IMR-90 (cell line): ENCODE results near the gene MS4A10. TPM values are rescaled to one million over a fixed set of nuclear protein-coding genes. Genes with fewer than 3 reads are reported as not detected.

Experiments used
- ATAC-seq: fragments of 200-7000 bp; cut with Tn5 transposase; 2 replicates; pipeline ENCODE4 v1.9.1; 2020; ENCODE audit warnings: low read depth, mild to moderate bottlenecking, moderate library complexity
- BruUV-seq: library from RNA; stranded (reverse); fragments of 400-500 nt; replicated peaks from 2 replicates; lab custom pipeline; 2021; lab: Mats Ljungman, UMichigan
- CTCF ChIA-PET: fragments of 300-600 bp; formaldehyde crosslinking; extraction: SDS; loops from one replicate; lab custom pipeline; 2021; ENCODE audit warnings: antibody characterized with exemption; lab: Yijun Ruan, JAX
- POLR2A ChIA-PET: fragments of 300-600 bp; sonication (Branson Sonifier 250); formaldehyde crosslinking; loops from one replicate; lab custom pipeline; 2022; ENCODE audit warnings: antibody characterized with exemption; ENCODE audit not compliant: unreplicated experiment; lab: Charles Lee
- DNase-seq: peaks from one replicate; pipeline ENCODE4 v3.0.0; 2013
- H2AFZ ChIP-seq: replicated peaks from 2 replicates; pipeline ENCODE3; 2013; ENCODE audit warnings: low read length, mild to moderate bottlenecking; ENCODE audit not compliant: poor library complexity
- H2AK5ac ChIP-seq: 2 replicates; pipeline ENCODE4 v1.6.1; 2013; ENCODE audit warnings: low read depth, low read length, inconsistent platforms
- H2AK9ac ChIP-seq: replicated peaks from 2 replicates; pipeline ENCODE3; 2013; ENCODE audit warnings: mild to moderate bottlenecking, low read depth, low read length, moderate library complexity; ENCODE audit not compliant: poor library complexity
- H2BK120ac ChIP-seq: 2 replicates; pipeline ENCODE4 v1.6.1; 2013; ENCODE audit warnings: low read depth, low read length, inconsistent platforms
- H2BK15ac ChIP-seq: 3 replicates; pipeline ENCODE4 v1.6.1; 2013; ENCODE audit warnings: low read depth, low read length, inconsistent platforms
- H2BK20ac ChIP-seq: 2 replicates; pipeline ENCODE4 v1.6.1; 2013; ENCODE audit warnings: low read depth, mild to moderate bottlenecking, inconsistent platforms, low read length, moderate library complexity
- H2BK5ac ChIP-seq: 2 replicates; pipeline ENCODE4 v1.6.1; 2013; ENCODE audit warnings: mild to moderate bottlenecking, low read depth, low read length, inconsistent platforms; ENCODE audit not compliant: poor library complexity, severe bottlenecking
- H3K14ac ChIP-seq: replicated peaks from 2 replicates; pipeline ENCODE4 v1.6.1; 2013; ENCODE audit warnings: low read depth, low read length, inconsistent platforms
- H3K18ac ChIP-seq: 2 replicates; pipeline ENCODE4 v1.6.1; 2013; ENCODE audit warnings: low read depth, low read length, control low read depth
- H3K23ac ChIP-seq: 2 replicates; pipeline ENCODE4 v1.6.1; 2013; ENCODE audit warnings: low read depth, low read length, inconsistent platforms
- H3K27ac ChIP-seq: 2 replicates; pipeline ENCODE4 v1.5.1; 2013; ENCODE audit warnings: mild to moderate bottlenecking, control low read depth, low read length; ENCODE audit not compliant: insufficient read depth
- H3K27me3 ChIP-seq: 2 replicates; pipeline ENCODE4 v1.6.1; 2013; ENCODE audit warnings: low read length; ENCODE audit not compliant: control insufficient read depth, insufficient read depth
- H3K36me3 ChIP-seq: 2 replicates; pipeline ENCODE4 v1.6.1; 2013; ENCODE audit warnings: low read length, mixed read lengths; ENCODE audit not compliant: control insufficient read depth, insufficient read depth
- H3K4ac ChIP-seq: 2 replicates; pipeline ENCODE4 v1.6.1; 2013; ENCODE audit warnings: low read depth, low read length, inconsistent platforms
- H3K4me1 ChIP-seq: 2 replicates; pipeline ENCODE4 v1.6.1; 2013; ENCODE audit warnings: low read length, mixed read lengths; ENCODE audit not compliant: control insufficient read depth, insufficient read depth
- H3K4me2 ChIP-seq: 2 replicates; pipeline ENCODE4 v1.6.1; 2013; ENCODE audit warnings: low read depth, mild to moderate bottlenecking, control low read depth, low read length, moderate library complexity
- H3K4me3 ChIP-seq: 2 replicates; pipeline ENCODE4 v1.5.1; 2013; ENCODE audit warnings: low read depth, mild to moderate bottlenecking, control low read depth, low read length, moderate library complexity; ENCODE audit not compliant: insufficient read depth
- H3K56ac ChIP-seq: 2 replicates; pipeline ENCODE4 v1.6.1; 2013; ENCODE audit warnings: low read length, inconsistent platforms; ENCODE audit not compliant: insufficient read depth; ENCODE audit errors: extremely low read depth
- H3K79me1 ChIP-seq, 2 experiments: 2 replicates each; pipeline ENCODE4 v1.6.1; 2013; ENCODE audit warnings: low read length in 2 of 2, inconsistent platforms in 1 of 2, low read depth in 1 of 2
- H3K9ac ChIP-seq: 2 replicates; pipeline ENCODE4 v1.6.1; 2013; ENCODE audit warnings: low read depth, low read length, control low read depth
- H3K9me1 ChIP-seq: 2 replicates; pipeline ENCODE4 v1.6.1; 2013; ENCODE audit warnings: low read length, inconsistent platforms; ENCODE audit not compliant: insufficient read depth
- H3K9me3 ChIP-seq: 2 replicates; pipeline ENCODE4 v1.6.1; 2013; ENCODE audit warnings: low read length; ENCODE audit not compliant: control insufficient read depth, insufficient read depth
- H4K20me1 ChIP-seq: 2 replicates; pipeline ENCODE4 v1.6.1; 2013; ENCODE audit warnings: low read length, inconsistent platforms; ENCODE audit not compliant: insufficient read depth
- H4K5ac ChIP-seq: 2 replicates; pipeline ENCODE4 v1.6.1; 2013; ENCODE audit warnings: mild to moderate bottlenecking, low read depth, low read length, control low read depth
- H4K8ac ChIP-seq, 2 experiments: 2 replicates each; pipeline ENCODE4 v1.6.1; 2013; ENCODE audit warnings: low read depth in 2 of 2, low read length in 2 of 2, control low read depth in 1 of 2, inconsistent platforms in 1 of 2
- H4K91ac ChIP-seq: 2 replicates; pipeline ENCODE4 v1.6.1; 2013; ENCODE audit warnings: low read depth, low read length, inconsistent platforms; ENCODE audit not compliant: insufficient read depth
- CEBPB ChIP-seq: IDR thresholded peaks from 2 replicates; pipeline ENCODE4 v1.6.1; 2012; ENCODE audit warnings: low read depth, low read length, improper control_type of control experiment
- ELK1 ChIP-seq: fragments of 150-350 bp; IDR thresholded peaks from 2 replicates; pipeline ENCODE4 v1.6.1; 2016; ENCODE audit warnings: low read depth, mild to moderate bottlenecking, low read length, moderate library complexity, borderline replicate concordance
- MAZ ChIP-seq: IDR thresholded peaks from 2 replicates; pipeline ENCODE4 v1.6.1; 2012; ENCODE audit warnings: low read depth, mild to moderate bottlenecking, low read length, improper control_type of control experiment, moderate library complexity, borderline replicate concordance
- MXI1 ChIP-seq: IDR thresholded peaks from 2 replicates; pipeline ENCODE4 v1.6.1; 2012; ENCODE audit warnings: low read depth, mild to moderate bottlenecking, low read length, moderate library complexity, borderline replicate concordance
- RAD21 ChIP-seq: IDR thresholded peaks from 2 replicates; pipeline ENCODE4 v1.6.1; 2012; ENCODE audit warnings: low read length, improper control_type of control experiment
- RCOR1 ChIP-seq: IDR thresholded peaks from 2 replicates; pipeline ENCODE4 v1.6.1; 2012; ENCODE audit warnings: mild to moderate bottlenecking, low read length, improper control_type of control experiment; ENCODE audit not compliant: insufficient replicate concordance
- WGBS, 2 experiments: methylation state at CpG; one replicate each; pipeline versions ENCODE4 v1.1.5 to v1.1.7; 2013; ENCODE audit warnings: missing lambda C conversion rate in 2 of 2; ENCODE audit not compliant: insufficient read length in 1 of 2; ENCODE audit errors: extremely low coverage in 2 of 2; 5-methylcytosine and 5-hydroxymethylcytosine counted together
- dilution Hi-C: fragments of 300-500 bp; cut with HindIII; formaldehyde crosslinking; loops from one replicate; pipeline ENCODE4 v1.14.3; 2018; ENCODE audit warnings: low sequenced_read_pairs; ENCODE audit not compliant: unreplicated experiment
- in situ Hi-C: fragments of 300-500 bp; cut with MboI; formaldehyde crosslinking; loops from 3 replicates; pipeline ENCODE4 v1.14.3; 2019; ENCODE audit warnings: low sequenced_read_pairs, inconsistent platforms, mixed read lengths
- intact Hi-C: fragments of 100-400 bp; cut with micrococcal nuclease; formaldehyde crosslinking; loops from 2 replicates; pipeline ENCODE4 v1.10.0; 2022
- polyA plus RNA-seq, 3 experiments: library from polyadenylated mRNA; depleted of rRNA; stranded (reverse); fragments of >200 nt; gene quantifications; 2 replicates each; pipeline ENCODE4 v1.2.3, GENCODE V29; 2012; ENCODE audit warnings: low replicate concordance in 1 of 3
- total RNA-seq: library from RNA; depleted of rRNA; stranded (reverse); fragments of >200 nt; gene quantifications from 2 replicates; pipeline ENCODE4 v1.2.3, GENCODE V29; 2012

Gene MS4A10
- total and polyA plus RNA-seq, 2 of the 4 experiments (the other 2 are of a cell fraction), result not detected

GRCh38 chr11:60739114-60739513 lies 46.0 kb upstream of the MS4A10 start:
- no TSS peak for BruUV-seq
- H3K23ac ChIP-seq, result no peak overlapping the region

More at GRCh38 chr11:60739114-60739513, 46.0 kb upstream of the MS4A10 start:
- Histone ChIP-seq H3K14ac (no peak overlapping the region), H3K4ac (no peak overlapping the region), H2BK15ac (no peak overlapping the region), H3K9ac (no peak overlapping the region), H3K9me1 (no peaks in the 10 kb centered on the region), H3K56ac (no peak overlapping the region), H3K4me3 (no peak overlapping the region), H2AK5ac (no peak overlapping the region), H3K27me3 (no peaks in the 10 kb centered on the region), H3K4me2 (no peak overlapping the region), H3K79me1 (no peaks in the 10 kb centered on the region), H3K27ac (no peak overlapping the region), H3K18ac (no peak overlapping the region), H4K8ac (no peak overlapping the region), H4K20me1 (no peaks in the 10 kb centered on the region), H3K36me3 (no peaks in the 10 kb centered on the region), H2BK5ac (no peak overlapping the region), H2BK20ac (no peak overlapping the region), H2BK120ac (no peak overlapping the region), H2AFZ (no peak overlapping the region), H4K5ac (no peak overlapping the region), H2AK9ac (no peak overlapping the region), H4K91ac (no peak overlapping the region), H3K4me1 (no peaks in the 10 kb centered on the region), H3K9me3 (no peaks in the 10 kb centered on the region)
- ChIA-PET CTCF (no interaction called here), POLR2A (no interaction called here)
- 20% methylated on average over 2 of the region's 7 CpGs; no CpG with 5 or more reads in 1 of the 2 experiments for WGBS, 2 experiments
- in situ Hi-C loops, result no loop called here
- ATAC-seq (no peak), DNase-seq (no peak)
- dilution Hi-C loops, result no loop called here
- intact Hi-C loops, result no loop called here
- TF ChIP-seq RCOR1 (no peak), CEBPB (no peak), ELK1 (no peak), MAZ (no peak), RAD21 (no peak), MXI1 (no peak)
